ENCODE measurements around the gene SLC1A7.

The SLC1A7 gene

GRCh38 chr1:53076165-53076564 is 66.3 kb downstream of the SLC1A7 start:
- DNase-seq (ENCODE audit: insufficient read length, low spot score) (no peak), FAIRE-seq (no peak)
- TF ChIP-seq, protein P1, sequence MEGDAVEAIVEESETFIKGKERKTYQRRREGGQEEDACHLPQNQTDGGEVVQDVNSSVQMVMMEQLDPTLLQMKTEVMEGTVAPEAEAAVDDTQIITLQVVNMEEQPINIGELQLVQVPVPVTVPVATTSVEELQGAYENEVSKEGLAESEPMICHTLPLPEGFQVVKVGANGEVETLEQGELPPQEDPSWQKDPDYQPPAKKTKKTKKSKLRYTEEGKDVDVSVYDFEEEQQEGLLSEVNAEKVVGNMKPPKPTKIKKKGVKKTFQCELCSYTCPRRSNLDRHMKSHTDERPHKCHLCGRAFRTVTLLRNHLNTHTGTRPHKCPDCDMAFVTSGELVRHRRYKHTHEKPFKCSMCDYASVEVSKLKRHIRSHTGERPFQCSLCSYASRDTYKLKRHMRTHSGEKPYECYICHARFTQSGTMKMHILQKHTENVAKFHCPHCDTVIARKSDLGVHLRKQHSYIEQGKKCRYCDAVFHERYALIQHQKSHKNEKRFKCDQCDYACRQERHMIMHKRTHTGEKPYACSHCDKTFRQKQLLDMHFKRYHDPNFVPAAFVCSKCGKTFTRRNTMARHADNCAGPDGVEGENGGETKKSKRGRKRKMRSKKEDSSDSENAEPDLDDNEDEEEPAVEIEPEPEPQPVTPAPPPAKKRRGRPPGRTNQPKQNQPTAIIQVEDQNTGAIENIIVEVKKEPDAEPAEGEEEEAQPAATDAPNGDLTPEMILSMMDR (IDR thresholded peaks at IDR 0.05; ENCODE audit: insufficient read depth, missing control alignments), result no peak

- DNase-seq (ENCODE audit: insufficient read length, low spot score) (no peak), FAIRE-seq (no peak)
- TF ChIP-seq, protein P1 (IDR thresholded peaks at IDR 0.05; ENCODE audit: insufficient read depth, missing control alignments), result no peak
Observed at GRCh38 chr1:53075761-53076163, 66.7 kb downstream of the SLC1A7 start.

- FAIRE-seq, result no peak
- TF ChIP-seq, protein P1 (IDR thresholded peaks at IDR 0.05; ENCODE audit: insufficient read depth, missing control alignments), result no peak
- no peak for DNase-seq (ENCODE audit: insufficient read length, low spot score)
Observed at GRCh38 chr1:53075206-53075605, 67.2 kb downstream of the SLC1A7 start.

DNA sequence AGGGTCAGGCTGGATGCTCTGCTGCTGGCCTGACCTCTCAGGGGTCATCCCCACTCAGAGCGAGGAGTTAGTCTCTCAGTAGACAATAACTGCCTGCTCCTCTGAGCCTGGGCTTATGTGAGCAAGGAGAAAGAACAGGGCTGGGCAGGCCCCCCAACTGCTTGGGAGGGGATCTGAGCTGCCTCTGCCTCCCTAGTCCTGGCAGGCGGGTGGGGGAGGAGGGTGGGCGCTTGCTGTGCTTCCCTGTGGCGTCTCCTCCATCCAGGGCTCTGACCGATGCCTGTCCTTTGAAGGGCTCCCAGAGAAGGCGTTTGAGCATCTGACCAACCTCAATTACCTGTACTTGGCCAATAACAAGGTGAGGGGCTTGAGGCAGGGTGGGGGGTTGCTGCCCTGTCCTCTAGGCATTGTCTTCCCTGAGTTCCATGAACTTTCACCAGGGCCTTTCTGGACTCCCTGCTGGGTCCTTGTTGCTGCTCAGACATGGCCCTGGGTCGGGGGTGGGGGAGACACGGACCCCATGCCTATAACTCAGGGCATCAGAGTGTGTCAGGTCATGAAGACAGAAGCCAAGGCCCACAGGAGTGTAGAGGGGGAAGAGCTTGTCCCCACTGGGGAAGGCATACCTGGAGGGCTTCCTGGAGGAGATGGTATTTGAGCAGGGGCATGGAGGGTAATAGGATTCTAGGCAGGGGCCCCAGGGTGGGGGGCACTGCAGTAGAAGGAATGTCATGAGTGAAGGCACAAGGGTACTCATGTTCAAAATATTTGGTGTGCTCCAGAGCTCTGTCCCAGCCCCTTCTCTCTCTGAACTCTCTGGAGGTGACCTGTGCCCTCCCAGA is 67.9 kb downstream of the SLC1A7 start:
- TF ChIP-seq, protein P1 (IDR thresholded peaks at IDR 0.05; ENCODE audit: insufficient read depth, missing control alignments), result no peak
- no peak for FAIRE-seq
- no peak for DNase-seq (ENCODE audit: insufficient read length, low spot score)

DNA sequence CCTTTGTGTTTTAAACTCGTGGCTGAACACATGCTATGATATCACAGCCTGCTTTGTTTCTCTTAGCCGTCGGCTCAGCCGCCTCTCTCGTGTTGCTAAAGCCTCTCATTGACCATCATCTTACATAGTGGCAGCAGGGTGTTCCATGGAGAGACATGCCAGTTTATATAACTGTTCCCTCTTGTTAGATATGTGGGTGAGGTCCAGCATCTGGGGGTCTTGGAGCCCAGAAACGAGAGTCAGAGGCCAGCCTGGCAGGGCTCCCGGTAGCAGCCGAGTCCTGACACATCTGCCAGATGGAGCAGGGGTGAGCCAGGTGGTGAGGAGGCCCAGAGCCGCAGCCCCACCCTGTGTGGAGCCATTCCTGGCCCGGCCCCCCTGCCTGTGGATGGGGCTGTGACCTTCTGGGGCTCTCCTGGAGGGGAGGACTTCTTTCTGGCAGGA is 68.5 kb downstream of the SLC1A7 start:
- no peak for DNase-seq (ENCODE audit: insufficient read length, low spot score)
- no peak for FAIRE-seq
- TF ChIP-seq, protein P1 (IDR thresholded peaks at IDR 0.05; ENCODE audit: insufficient read depth, missing control alignments), result no peak

DNA sequence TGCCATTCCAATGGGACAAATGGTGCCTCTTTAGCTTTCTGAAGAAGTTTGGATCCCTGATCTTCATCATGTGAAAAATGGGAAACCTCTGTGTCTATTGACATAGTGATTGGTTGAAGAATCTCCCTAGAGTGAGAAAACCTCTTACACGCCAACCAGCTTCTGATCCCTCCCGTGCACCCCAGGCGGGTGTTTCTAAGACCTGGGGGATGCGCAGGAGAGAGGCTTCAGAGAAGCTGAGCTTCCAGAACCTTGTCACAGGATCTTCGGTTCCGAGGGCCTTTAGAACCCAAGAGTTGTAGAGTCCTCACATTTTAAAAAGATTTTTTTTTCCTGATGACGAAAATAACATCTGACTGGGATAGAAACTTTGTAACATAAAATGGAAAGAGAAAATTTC is 69.2 kb downstream of the SLC1A7 start:
- FAIRE-seq (no peak), DNase-seq (ENCODE audit: insufficient read length, low spot score) (no peak)
- TF ChIP-seq, protein P1 (IDR thresholded peaks at IDR 0.05; ENCODE audit: insufficient read depth, missing control alignments), result no peak

DNA sequence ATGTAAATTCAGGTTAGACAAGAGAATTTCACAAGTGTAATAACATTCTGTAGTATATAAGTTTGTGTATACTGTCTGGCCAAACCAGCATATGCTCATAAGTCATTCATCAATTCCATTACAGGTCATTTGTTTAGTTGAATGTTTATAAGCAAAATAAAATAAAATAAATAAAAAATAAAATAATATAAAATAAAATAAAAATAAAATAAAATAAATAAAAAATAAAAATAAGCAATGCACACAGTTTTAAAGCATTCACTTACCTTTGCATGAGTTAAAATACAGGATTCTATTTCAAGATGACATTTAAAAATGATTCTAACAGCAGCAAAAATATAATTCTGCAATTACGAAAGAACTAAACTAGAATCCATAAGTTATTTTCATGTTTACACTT is 70.5 kb downstream of the SLC1A7 start:
- no peak for DNase-seq (ENCODE audit: insufficient read length, low spot score)
- TF ChIP-seq, protein P1 (IDR thresholded peaks at IDR 0.05; ENCODE audit: insufficient read depth, missing control alignments), result no peak
- FAIRE-seq, result no peak

Measured in D721Med (cell line).